NCI-H526 (cell line): ENCODE data around the gene MEG3.

Source experiments
- DNase-seq, 2 experiments: peaks; one replicate each; lab custom pipeline; 2025; lab: John Stamatoyannopoulos, UW

The MEG3 gene

GRCh38 chr14:100832311-100832960, 6.5 kb downstream of the MEG3 start:
- no peak for DNase-seq

- DNase-seq: no peak
Observed at GRCh38 chr14:100834082-100834793, 8.3 kb downstream of the MEG3 start.

GRCh38 chr14:100834794-100835547, 9.1 kb downstream of the MEG3 start:
- no peak for DNase-seq

GRCh38 chr14:100835548-100836310, 9.8 kb downstream of the MEG3 start:
- no peak for DNase-seq

GRCh38 chr14:100836311-100836805, 10.4 kb downstream of the MEG3 start:
- DNase-seq: no peak

- DNase-seq: no peak
Observed at GRCh38 chr14:100836941-100837804, 11.3 kb downstream of the MEG3 start.

- no peak for DNase-seq
Observed at GRCh38 chr14:100837805-100838350, 12.0 kb downstream of the MEG3 start.

GRCh38 chr14:100838493-100839314, 12.8 kb downstream of the MEG3 start:
- no peak for DNase-seq

- no peak for DNase-seq
Observed at GRCh38 chr14:100839315-100839585, 13.3 kb downstream of the MEG3 start.

GRCh38 chr14:100839681-100840111, 13.8 kb downstream of the MEG3 start:
- DNase-seq: no peak

GRCh38 chr14:100840286-100841065, 14.6 kb downstream of the MEG3 start:
- no peak for DNase-seq

- DNase-seq: no peak
Observed at GRCh38 chr14:100841066-100841760, 15.3 kb downstream of the MEG3 start.

- DNase-seq: no peak
Observed at GRCh38 chr14:100841761-100842403, 16.0 kb downstream of the MEG3 start.

- no peak for DNase-seq
Observed at GRCh38 chr14:100842799-100843198, 16.9 kb downstream of the MEG3 start.

- DNase-seq: no peak
Observed at GRCh38 chr14:100844082-100844408, 18.1 kb downstream of the MEG3 start.

- DNase-seq: no peak
Observed at GRCh38 chr14:100844421-100844820, 18.5 kb downstream of the MEG3 start.

GRCh38 chr14:100844846-100845245, 18.9 kb downstream of the MEG3 start:
- DNase-seq: no peak

GRCh38 chr14:100845341-100845740, 19.4 kb downstream of the MEG3 start:
- no peak for DNase-seq
